HepG2 (cell line): ENCODE data around the gene PEX10. TPM values are rescaled to one million over a fixed set of nuclear protein-coding genes. Genes with fewer than 3 reads are reported as not detected.

ENCODE experiments used
- CAMTA2 ChIP-seq: sonication (generic); formaldehyde crosslinking; IDR thresholded peaks from 2 replicates; pipeline ENCODE4 v1.4.0; 2020; ENCODE audit warnings: mild to moderate bottlenecking, missing genetic modification reagents, borderline replicate concordance
- CCAR2 ChIP-seq: fragments of 200-400 bp; formaldehyde crosslinking; optimal IDR thresholded peaks from 2 replicates; pipeline ENCODE3; 2018; ENCODE audit warnings: low read depth, mild to moderate bottlenecking, low read length, moderate library complexity
- DNMT1 ChIP-seq: sonication (generic); formaldehyde crosslinking; IDR thresholded peaks from 2 replicates; pipeline ENCODE4 v1.5.1; 2020; ENCODE audit warnings: mild to moderate bottlenecking, missing genetic modification reagents
- ERF ChIP-seq: IDR thresholded peaks from 2 replicates; pipeline ENCODE4 v1.6.1; 2018; ENCODE audit warnings: missing biosample characterization, missing genetic modification reagents
- HMGXB4 ChIP-seq, 2 experiments: sonication (generic) in 1 of 2; formaldehyde crosslinking in 1 of 2; IDR thresholded peaks; 2 replicates each; pipeline versions ENCODE4 v1.4.0 to v1.6.1; 2018 to 2020; ENCODE audit warnings: missing genetic modification reagents in 2 of 2, borderline replicate concordance in 1 of 2, low read depth in 1 of 2, mild to moderate bottlenecking in 1 of 2, missing biosample characterization in 1 of 2
- MXD1 ChIP-seq: sonication (generic); formaldehyde crosslinking; IDR thresholded peaks from 2 replicates; pipeline ENCODE4 v1.4.0; 2020; ENCODE audit warnings: mild to moderate bottlenecking, missing genetic modification reagents
- NFE2 ChIP-seq: sonication (generic); formaldehyde crosslinking; IDR thresholded peaks from 2 replicates; pipeline ENCODE4 v1.4.0; 2020; ENCODE audit warnings: missing genetic modification reagents
- ZBTB8A ChIP-seq: sonication (generic); formaldehyde crosslinking; IDR thresholded peaks from 2 replicates; pipeline ENCODE4 v1.4.0; 2020; ENCODE audit warnings: mild to moderate bottlenecking, low read depth, missing genetic modification reagents, borderline replicate concordance
- ZNF274 ChIP-seq: sonication (generic); formaldehyde crosslinking; IDR thresholded peaks from 2 replicates; pipeline ENCODE4 v1.5.1; 2020; ENCODE audit warnings: mild to moderate bottlenecking, missing genetic modification reagents
- ZNF451 ChIP-seq: sonication (generic); formaldehyde crosslinking; IDR thresholded peaks from 2 replicates; pipeline ENCODE4 v1.5.0; 2020; ENCODE audit warnings: mild to moderate bottlenecking, missing genetic modification reagents
- ZNF503 ChIP-seq: sonication (generic); formaldehyde crosslinking; IDR thresholded peaks from 2 replicates; pipeline ENCODE4 v1.4.0; 2020; ENCODE audit warnings: missing genetic modification reagents
- ZNF616 ChIP-seq: sonication (generic); formaldehyde crosslinking; IDR thresholded peaks from 2 replicates; pipeline ENCODE4 v1.5.0; 2020; ENCODE audit warnings: low read depth, mild to moderate bottlenecking, missing genetic modification reagents
- ZNF687 ChIP-seq: sonication (generic); formaldehyde crosslinking; IDR thresholded peaks from 2 replicates; pipeline ENCODE4 v1.5.1; 2020; ENCODE audit warnings: mild to moderate bottlenecking, missing genetic modification reagents, moderate library complexity
- polyA plus RNA-seq, 8 experiments: library from polyadenylated mRNA; depleted of rRNA in 3 of 8; stranded (reverse) in 7 of 8; unstranded in 1 of 8; fragments of >200 nt; fragmentation: Illumina TruSeq in 4 of 8; extraction: Trizol in 4 of 8; gene quantifications; 2 replicates each; pipeline versions ENCODE4 v1.2.1 to v1.2.3, GENCODE V29; 2011 to 2016; ENCODE audit warnings: low read depth in 4 of 8, missing spikeins in 1 of 8, mixed read lengths in 1 of 8; ENCODE audit not compliant: insufficient read depth in 1 of 8
- total RNA-seq, 5 experiments: library from RNA; depleted of rRNA; stranded (reverse); fragments of >200 nt; fragmentation: Illumina TruSeq; extraction: Trizol; gene quantifications; 2 replicates each; pipeline ENCODE4 v1.2.3, GENCODE V29; 2016; ENCODE audit warnings: low read depth in 1 of 5
- TF ChIP-seq, protein P1 (sequence below): sonication (generic); formaldehyde crosslinking; IDR thresholded peaks from 2 replicates; pipeline ENCODE4 v1.5.0; 2020; ENCODE audit warnings: mild to moderate bottlenecking, missing genetic modification reagents, borderline replicate concordance
- TF ChIP-seq, protein P2 (sequence below): IDR thresholded peaks from 2 replicates; pipeline ENCODE4 v1.6.1; 2016; ENCODE audit warnings: low read depth, control low read depth

The PEX10 gene
- total and polyA plus RNA-seq, 2 of the 13 experiments (the other 11 are each of a cell fraction or from before 2014, with no cell fraction given) = 16.1 to 39.6 TPM

GRCh38 chr1:2411801-2412394, 466 bp downstream of the PEX10 start (continued):
- TF ChIP-seq, protein P1, sequence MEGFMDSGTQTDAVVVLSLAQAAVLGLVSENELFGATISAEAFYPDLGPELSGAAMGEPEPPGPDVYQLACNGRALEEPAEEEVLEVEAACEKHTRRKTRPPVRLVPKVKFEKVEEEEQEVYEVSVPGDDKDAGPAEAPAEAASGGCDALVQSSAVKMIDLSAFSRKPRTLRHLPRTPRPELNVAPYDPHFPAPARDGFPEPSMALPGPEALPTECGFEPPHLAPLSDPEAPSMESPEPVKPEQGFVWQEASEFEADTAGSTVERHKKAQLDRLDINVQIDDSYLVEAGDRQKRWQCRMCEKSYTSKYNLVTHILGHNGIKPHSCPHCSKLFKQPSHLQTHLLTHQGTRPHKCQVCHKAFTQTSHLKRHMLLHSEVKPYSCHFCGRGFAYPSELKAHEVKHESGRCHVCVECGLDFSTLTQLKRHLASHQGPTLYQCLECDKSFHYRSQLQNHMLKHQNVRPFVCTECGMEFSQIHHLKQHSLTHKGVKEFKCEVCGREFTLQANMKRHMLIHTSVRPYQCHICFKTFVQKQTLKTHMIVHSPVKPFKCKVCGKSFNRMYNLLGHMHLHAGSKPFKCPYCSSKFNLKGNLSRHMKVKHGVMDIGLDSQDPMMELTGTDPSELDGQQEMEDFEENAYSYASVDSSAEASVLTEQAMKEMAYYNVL (CRISPR knock-in tag) = no peak
- TF ChIP-seq ERF (no peak), ZNF503 (no peak), ZNF274 (CRISPR knock-in tag) (no peak; the same call in 1 of the 2 replicates), ZBTB8A (CRISPR knock-in tag) (no peak), NFE2 (CRISPR knock-in tag) (no peak), HMGXB4 (CRISPR knock-in tag; IDR thresholded peaks at IDR 0.05; ENCODE audit: borderline replicate concordance in 1 of 2, low read depth in 1 of 2) (no peak), ZNF687 (CRISPR knock-in tag) (0 out of 2 replicates have a peak, but pooled peaks have one; percentile 1), DNMT1 (CRISPR knock-in tag) (peak; percentile 28; the same call in 1 of the 2 replicates), CCAR2 (no peak), CAMTA2 (CRISPR knock-in tag) (0 out of 2 replicates have a peak, but pooled peaks have one; percentile 71), ZNF451 (no peak), MXD1 (peak; percentile 46; the same call in 1 of the 2 replicates), ZNF616 (CRISPR knock-in tag) (0 out of 2 replicates have a peak, but pooled peaks have one; percentile 34)
- TF ChIP-seq, protein P2, sequence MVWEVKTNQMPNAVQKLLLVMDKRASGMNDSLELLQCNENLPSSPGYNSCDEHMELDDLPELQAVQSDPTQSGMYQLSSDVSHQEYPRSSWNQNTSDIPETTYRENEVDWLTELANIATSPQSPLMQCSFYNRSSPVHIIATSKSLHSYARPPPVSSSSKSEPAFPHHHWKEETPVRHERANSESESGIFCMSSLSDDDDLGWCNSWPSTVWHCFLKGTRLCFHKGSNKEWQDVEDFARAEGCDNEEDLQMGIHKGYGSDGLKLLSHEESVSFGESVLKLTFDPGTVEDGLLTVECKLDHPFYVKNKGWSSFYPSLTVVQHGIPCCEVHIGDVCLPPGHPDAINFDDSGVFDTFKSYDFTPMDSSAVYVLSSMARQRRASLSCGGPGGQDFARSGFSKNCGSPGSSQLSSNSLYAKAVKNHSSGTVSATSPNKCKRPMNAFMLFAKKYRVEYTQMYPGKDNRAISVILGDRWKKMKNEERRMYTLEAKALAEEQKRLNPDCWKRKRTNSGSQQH (CRISPR knock-in tag) = no peak
